HepG2 (cell line): ENCODE results near the gene SMIM24. TPM values are rescaled to one million over a fixed set of nuclear protein-coding genes. Genes with fewer than 3 reads are reported as not detected.

ENCODE experiments used
- AGO2 ChIP-seq: fragments of 200-400 bp; formaldehyde crosslinking; optimal IDR thresholded peaks from 2 replicates; pipeline ENCODE3; 2017; ENCODE audit warnings: mild to moderate bottlenecking, low read depth, low read length, moderate library complexity
- GPN1 ChIP-seq: sonication (generic); formaldehyde crosslinking; IDR thresholded peaks from 2 replicates; pipeline ENCODE4 v1.5.1; 2020; ENCODE audit warnings: missing genetic modification reagents, borderline replicate concordance
- KDM4B ChIP-seq: sonication (generic); formaldehyde crosslinking; IDR thresholded peaks from 2 replicates; pipeline ENCODE4 v1.4.0; 2020; ENCODE audit warnings: missing genetic modification reagents
- NR3C1 ChIP-seq: sonication (generic); formaldehyde crosslinking; IDR thresholded peaks from 2 replicates; pipeline ENCODE4 v1.4.0; 2020; ENCODE audit warnings: missing genetic modification reagents
- RELA ChIP-seq: sonication (generic); formaldehyde crosslinking; IDR thresholded peaks from 2 replicates; pipeline ENCODE4 v1.4.0; 2020; ENCODE audit warnings: missing genetic modification reagents
- SOX5 ChIP-seq: IDR thresholded peaks from 2 replicates; pipeline ENCODE4 v1.6.1; 2016; ENCODE audit warnings: borderline replicate concordance
- ZNF143 ChIP-seq: sonication (generic); formaldehyde crosslinking; IDR thresholded peaks from 2 replicates; pipeline ENCODE4 v1.4.0; 2020; ENCODE audit warnings: missing genetic modification reagents
- ZNF205 ChIP-seq: IDR thresholded peaks from 2 replicates; pipeline ENCODE4 v1.6.1; 2018; ENCODE audit warnings: missing biosample characterization, missing genetic modification reagents
- ZNF547 ChIP-seq: sonication (generic); formaldehyde crosslinking; IDR thresholded peaks from 2 replicates; pipeline ENCODE4 v1.5.1; 2020; ENCODE audit warnings: mild to moderate bottlenecking, missing genetic modification reagents
- ZNF598 ChIP-seq: sonication (generic); formaldehyde crosslinking; IDR thresholded peaks from 2 replicates; pipeline ENCODE4 v1.5.1; 2020; ENCODE audit warnings: mild to moderate bottlenecking, missing genetic modification reagents, borderline replicate concordance
- ZNF670 ChIP-seq: sonication (generic); formaldehyde crosslinking; IDR thresholded peaks from 2 replicates; pipeline ENCODE4 v1.8.0; 2022; ENCODE audit warnings: mild to moderate bottlenecking, missing genetic modification reagents, borderline replicate concordance
- polyA plus RNA-seq, 8 experiments: library from polyadenylated mRNA; depleted of rRNA in 3 of 8; stranded (reverse) in 7 of 8; unstranded in 1 of 8; fragments of >200 nt; fragmentation: Illumina TruSeq in 4 of 8; extraction: Trizol in 4 of 8; gene quantifications; 2 replicates each; pipeline versions ENCODE4 v1.2.1 to v1.2.3, GENCODE V29; 2011 to 2016; ENCODE audit warnings: low read depth in 4 of 8, missing spikeins in 1 of 8, mixed read lengths in 1 of 8; ENCODE audit not compliant: insufficient read depth in 1 of 8
- total RNA-seq, 5 experiments: library from RNA; depleted of rRNA; stranded (reverse); fragments of >200 nt; fragmentation: Illumina TruSeq; extraction: Trizol; gene quantifications; 2 replicates each; pipeline ENCODE4 v1.2.3, GENCODE V29; 2016; ENCODE audit warnings: low read depth in 1 of 5
- TF ChIP-seq, protein P1 (sequence below): sonication (generic); formaldehyde crosslinking; IDR thresholded peaks from 2 replicates; pipeline ENCODE4 v1.8.0; 2022; ENCODE audit warnings: low read depth, missing genetic modification reagents
- TF ChIP-seq, protein P2 (sequence below), 2 experiments: fragments of 450-650 bp in 1 of 2; sonication (generic) in 1 of 2; formaldehyde crosslinking in 1 of 2; IDR thresholded peaks; 2 replicates each; pipeline versions ENCODE4 v1.6.1 to v1.8.0; 2016 to 2022; ENCODE audit warnings: antibody characterized with exemption in 1 of 2, mild to moderate bottlenecking in 1 of 2, missing genetic modification reagents in 1 of 2
- TF ChIP-seq, protein P3 (sequence below): sonication (generic); formaldehyde crosslinking; conservative IDR thresholded peaks from 2 replicates; pipeline ENCODE4 v1.8.1; 2023; ENCODE audit warnings: missing genetic modification reagents
- TF ChIP-seq, protein P4 (sequence below): sonication (generic); formaldehyde crosslinking; IDR thresholded peaks from 2 replicates; pipeline ENCODE4 v1.9.0; 2021; ENCODE audit warnings: missing genetic modification reagents, borderline replicate concordance

The SMIM24 gene
- total and polyA plus RNA-seq, 2 of the 13 experiments (the other 11 are each of a cell fraction or from before 2014, with no cell fraction given): 11.2 to 70.6 TPM

DNA sequence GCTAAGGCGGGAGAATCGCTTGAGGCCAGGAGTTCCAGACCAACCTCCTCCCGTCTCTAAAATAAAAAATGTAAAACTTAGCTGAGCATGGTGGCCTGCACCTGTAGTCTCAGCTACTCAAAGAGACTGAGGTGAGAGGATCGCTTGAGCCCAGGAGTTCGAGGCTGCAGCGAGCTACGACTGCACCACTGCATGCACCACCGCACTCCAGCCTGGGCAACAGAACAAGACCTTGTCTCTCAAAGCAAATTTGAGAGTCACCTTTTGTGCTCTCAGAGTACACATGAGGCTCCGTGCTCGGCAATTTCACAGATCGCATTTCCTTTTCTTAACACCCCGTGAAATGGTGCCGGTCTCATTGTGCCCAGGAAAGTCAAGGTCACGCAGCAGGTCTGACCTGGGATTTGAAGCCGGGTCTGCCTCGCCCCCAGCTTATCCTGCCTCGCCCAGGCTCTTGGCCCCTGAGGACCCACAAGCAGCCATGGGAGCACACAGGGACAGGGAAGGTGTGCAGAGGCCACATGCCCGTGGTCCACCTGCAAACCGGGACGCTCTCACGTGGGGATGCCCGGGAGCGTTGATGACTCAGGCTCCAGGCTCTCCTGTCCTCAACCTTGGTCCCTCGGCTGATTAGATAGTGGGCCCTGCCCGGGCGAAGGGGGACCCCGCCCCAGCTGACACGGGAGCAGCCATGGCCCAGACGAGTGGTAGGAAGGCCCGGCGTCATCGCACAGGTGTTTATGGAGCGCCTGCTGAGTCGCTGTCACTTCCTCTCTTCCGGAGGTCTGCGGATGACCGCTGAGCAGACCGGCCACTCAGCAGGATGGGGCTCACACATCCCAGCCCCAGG, 1.1 kb upstream of the SMIM24 start (continued):
- TF ChIP-seq, protein P1, sequence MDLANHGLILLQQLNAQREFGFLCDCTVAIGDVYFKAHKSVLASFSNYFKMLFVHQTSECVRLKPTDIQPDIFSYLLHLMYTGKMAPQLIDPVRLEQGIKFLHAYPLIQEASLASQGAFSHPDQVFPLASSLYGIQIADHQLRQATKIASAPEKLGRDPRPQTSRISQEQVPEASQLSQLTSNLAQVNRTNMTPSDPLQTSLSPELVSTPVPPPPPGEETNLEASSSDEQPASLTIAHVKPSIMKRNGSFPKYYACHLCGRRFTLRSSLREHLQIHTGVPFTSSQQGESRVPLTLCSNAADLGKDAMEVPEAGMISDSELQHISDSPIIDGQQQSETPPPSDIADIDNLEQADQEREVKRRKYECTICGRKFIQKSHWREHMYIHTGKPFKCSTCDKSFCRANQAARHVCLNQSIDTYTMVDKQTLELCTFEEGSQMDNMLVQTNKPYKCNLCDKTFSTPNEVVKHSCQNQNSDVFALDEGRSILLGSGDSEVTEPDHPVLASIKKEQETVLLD: peak; percentile 73
- TF ChIP-seq RELA: no peak
- peak; percentile 26; the same call in 1 of the 2 replicates for TF ChIP-seq SOX5
- TF ChIP-seq, protein P2, sequence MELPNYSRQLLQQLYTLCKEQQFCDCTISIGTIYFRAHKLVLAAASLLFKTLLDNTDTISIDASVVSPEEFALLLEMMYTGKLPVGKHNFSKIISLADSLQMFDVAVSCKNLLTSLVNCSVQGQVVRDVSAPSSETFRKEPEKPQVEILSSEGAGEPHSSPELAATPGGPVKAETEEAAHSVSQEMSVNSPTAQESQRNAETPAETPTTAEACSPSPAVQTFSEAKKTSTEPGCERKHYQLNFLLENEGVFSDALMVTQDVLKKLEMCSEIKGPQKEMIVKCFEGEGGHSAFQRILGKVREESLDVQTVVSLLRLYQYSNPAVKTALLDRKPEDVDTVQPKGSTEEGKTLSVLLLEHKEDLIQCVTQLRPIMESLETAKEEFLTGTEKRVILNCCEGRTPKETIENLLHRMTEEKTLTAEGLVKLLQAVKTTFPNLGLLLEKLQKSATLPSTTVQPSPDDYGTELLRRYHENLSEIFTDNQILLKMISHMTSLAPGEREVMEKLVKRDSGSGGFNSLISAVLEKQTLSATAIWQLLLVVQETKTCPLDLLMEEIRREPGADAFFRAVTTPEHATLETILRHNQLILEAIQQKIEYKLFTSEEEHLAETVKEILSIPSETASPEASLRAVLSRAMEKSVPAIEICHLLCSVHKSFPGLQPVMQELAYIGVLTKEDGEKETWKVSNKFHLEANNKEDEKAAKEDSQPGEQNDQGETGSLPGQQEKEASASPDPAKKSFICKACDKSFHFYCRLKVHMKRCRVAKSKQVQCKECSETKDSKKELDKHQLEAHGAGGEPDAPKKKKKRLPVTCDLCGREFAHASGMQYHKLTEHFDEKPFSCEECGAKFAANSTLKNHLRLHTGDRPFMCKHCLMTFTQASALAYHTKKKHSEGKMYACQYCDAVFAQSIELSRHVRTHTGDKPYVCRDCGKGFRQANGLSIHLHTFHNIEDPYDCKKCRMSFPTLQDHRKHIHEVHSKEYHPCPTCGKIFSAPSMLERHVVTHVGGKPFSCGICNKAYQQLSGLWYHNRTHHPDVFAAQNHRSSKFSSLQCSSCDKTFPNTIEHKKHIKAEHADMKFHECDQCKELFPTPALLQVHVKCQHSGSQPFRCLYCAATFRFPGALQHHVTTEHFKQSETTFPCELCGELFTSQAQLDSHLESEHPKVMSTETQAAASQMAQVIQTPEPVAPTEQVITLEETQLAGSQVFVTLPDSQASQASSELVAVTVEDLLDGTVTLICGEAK (IDR thresholded peaks at IDR 0.05): no peak
- TF ChIP-seq, protein P2 (CRISPR knock-in tag; IDR thresholded peaks at IDR 0.05): peak; percentile 54; the same call in 1 of the 2 replicates
- TF ChIP-seq ZNF143: no peak
- TF ChIP-seq NR3C1: no peak
- peak; percentile 65; the same call in 1 of the 2 replicates for TF ChIP-seq ZNF670 (CRISPR knock-in tag)
- TF ChIP-seq KDM4B (CRISPR knock-in tag): no peak
- TF ChIP-seq, protein P3, sequence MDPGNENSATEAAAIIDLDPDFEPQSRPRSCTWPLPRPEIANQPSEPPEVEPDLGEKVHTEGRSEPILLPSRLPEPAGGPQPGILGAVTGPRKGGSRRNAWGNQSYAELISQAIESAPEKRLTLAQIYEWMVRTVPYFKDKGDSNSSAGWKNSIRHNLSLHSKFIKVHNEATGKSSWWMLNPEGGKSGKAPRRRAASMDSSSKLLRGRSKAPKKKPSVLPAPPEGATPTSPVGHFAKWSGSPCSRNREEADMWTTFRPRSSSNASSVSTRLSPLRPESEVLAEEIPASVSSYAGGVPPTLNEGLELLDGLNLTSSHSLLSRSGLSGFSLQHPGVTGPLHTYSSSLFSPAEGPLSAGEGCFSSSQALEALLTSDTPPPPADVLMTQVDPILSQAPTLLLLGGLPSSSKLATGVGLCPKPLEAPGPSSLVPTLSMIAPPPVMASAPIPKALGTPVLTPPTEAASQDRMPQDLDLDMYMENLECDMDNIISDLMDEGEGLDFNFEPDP (CRISPR knock-in tag): peak; percentile 95; the same call in 1 of the 2 replicates
- peak; percentile 94 for TF ChIP-seq ZNF547 (CRISPR knock-in tag)
- no peak for TF ChIP-seq ZNF598 (CRISPR knock-in tag)
- TF ChIP-seq, protein P4, sequence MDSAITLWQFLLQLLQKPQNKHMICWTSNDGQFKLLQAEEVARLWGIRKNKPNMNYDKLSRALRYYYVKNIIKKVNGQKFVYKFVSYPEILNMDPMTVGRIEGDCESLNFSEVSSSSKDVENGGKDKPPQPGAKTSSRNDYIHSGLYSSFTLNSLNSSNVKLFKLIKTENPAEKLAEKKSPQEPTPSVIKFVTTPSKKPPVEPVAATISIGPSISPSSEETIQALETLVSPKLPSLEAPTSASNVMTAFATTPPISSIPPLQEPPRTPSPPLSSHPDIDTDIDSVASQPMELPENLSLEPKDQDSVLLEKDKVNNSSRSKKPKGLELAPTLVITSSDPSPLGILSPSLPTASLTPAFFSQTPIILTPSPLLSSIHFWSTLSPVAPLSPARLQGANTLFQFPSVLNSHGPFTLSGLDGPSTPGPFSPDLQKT (CRISPR knock-in tag): no peak
- TF ChIP-seq ZNF205 (CRISPR knock-in tag): no peak
- TF ChIP-seq GPN1: no peak
- no peak for TF ChIP-seq AGO2
